WTC11 (cell line): Measurements from ENCODE around the gene DNAI1. TPM values are rescaled to one million over a fixed set of nuclear protein-coding genes. Genes with fewer than 3 reads are reported as not detected.

Source experiments
- AFF4 ChIP-seq: sonication (generic); formaldehyde crosslinking; IDR thresholded peaks from 2 replicates; pipeline ENCODE4 v1.8.1; 2023; ENCODE audit warnings: mild to moderate bottlenecking, missing genetic modification reagents, borderline replicate concordance
- CTCF ChIP-seq: fragments of 200-600 bp; IDR thresholded peaks from 2 replicates; pipeline ENCODE4 v1.8.0; 2022; ENCODE audit warnings: antibody characterized with exemption
- NFATC4 ChIP-seq: fragments of 250-450 bp; sonication (Bioruptor Pico); IDR thresholded peaks from 2 replicates; pipeline ENCODE4 v1.9.0; 2021; ENCODE audit warnings: mild to moderate bottlenecking
- PRDM15 ChIP-seq: sonication (generic); formaldehyde crosslinking; IDR thresholded peaks from 2 replicates; pipeline ENCODE4 v1.8.0; 2022; ENCODE audit warnings: missing genetic modification reagents
- TEAD1 ChIP-seq: sonication (generic); formaldehyde crosslinking; IDR thresholded peaks from 2 replicates; pipeline ENCODE4 v1.8.0; 2022; ENCODE audit warnings: mild to moderate bottlenecking, missing genetic modification reagents
- USF1 ChIP-seq: sonication (generic); formaldehyde crosslinking; IDR thresholded peaks from 2 replicates; pipeline ENCODE4 v1.8.0; 2022; ENCODE audit warnings: mild to moderate bottlenecking, missing genetic modification reagents
- ZNF232 ChIP-seq: sonication (generic); formaldehyde crosslinking; IDR thresholded peaks from 2 replicates; pipeline ENCODE4 v1.8.0; 2022; ENCODE audit warnings: mild to moderate bottlenecking, missing genetic modification reagents
- ZNF317 ChIP-seq: sonication (generic); formaldehyde crosslinking; IDR thresholded peaks from 2 replicates; pipeline ENCODE4 v1.8.1; 2023; ENCODE audit warnings: low read depth, mild to moderate bottlenecking, moderate library complexity, missing genetic modification reagents, borderline replicate concordance
- total RNA-seq: library from RNA; stranded (reverse); gene quantifications from 3 replicates; pipeline ENCODE4 v1.2.3, GENCODE V29; 2021
- TF ChIP-seq, protein P1 (sequence below): sonication (generic); formaldehyde crosslinking; IDR thresholded peaks from 2 replicates; pipeline ENCODE4 v1.8.0; 2023; ENCODE audit warnings: mild to moderate bottlenecking, missing genetic modification reagents
- TF ChIP-seq, protein P2 (sequence below): fragments of 250-450 bp; sonication (Bioruptor Pico); IDR thresholded peaks from 2 replicates; pipeline ENCODE4 v2.1.2; 2022; ENCODE audit warnings: mild to moderate bottlenecking, moderate library complexity

Gene DNAI1
- total RNA-seq, 1 experiment from 2014 or later, result 2.1 TPM

- TF ChIP-seq PRDM15 (CRISPR knock-in tag) (no peak), TEAD1 (no peak), USF1 (CRISPR knock-in tag) (no peak), CTCF (no peak), NFATC4 (CRISPR knock-in tag) (no peak), ZNF232 (no peak), ZNF317 (CRISPR knock-in tag) (no peak), AFF4 (CRISPR knock-in tag) (no peak)
- TF ChIP-seq, protein P1, sequence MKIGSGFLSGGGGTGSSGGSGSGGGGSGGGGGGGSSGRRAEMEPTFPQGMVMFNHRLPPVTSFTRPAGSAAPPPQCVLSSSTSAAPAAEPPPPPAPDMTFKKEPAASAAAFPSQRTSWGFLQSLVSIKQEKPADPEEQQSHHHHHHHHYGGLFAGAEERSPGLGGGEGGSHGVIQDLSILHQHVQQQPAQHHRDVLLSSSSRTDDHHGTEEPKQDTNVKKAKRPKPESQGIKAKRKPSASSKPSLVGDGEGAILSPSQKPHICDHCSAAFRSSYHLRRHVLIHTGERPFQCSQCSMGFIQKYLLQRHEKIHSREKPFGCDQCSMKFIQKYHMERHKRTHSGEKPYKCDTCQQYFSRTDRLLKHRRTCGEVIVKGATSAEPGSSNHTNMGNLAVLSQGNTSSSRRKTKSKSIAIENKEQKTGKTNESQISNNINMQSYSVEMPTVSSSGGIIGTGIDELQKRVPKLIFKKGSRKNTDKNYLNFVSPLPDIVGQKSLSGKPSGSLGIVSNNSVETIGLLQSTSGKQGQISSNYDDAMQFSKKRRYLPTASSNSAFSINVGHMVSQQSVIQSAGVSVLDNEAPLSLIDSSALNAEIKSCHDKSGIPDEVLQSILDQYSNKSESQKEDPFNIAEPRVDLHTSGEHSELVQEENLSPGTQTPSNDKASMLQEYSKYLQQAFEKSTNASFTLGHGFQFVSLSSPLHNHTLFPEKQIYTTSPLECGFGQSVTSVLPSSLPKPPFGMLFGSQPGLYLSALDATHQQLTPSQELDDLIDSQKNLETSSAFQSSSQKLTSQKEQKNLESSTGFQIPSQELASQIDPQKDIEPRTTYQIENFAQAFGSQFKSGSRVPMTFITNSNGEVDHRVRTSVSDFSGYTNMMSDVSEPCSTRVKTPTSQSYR (CRISPR knock-in tag), result no peak
- TF ChIP-seq, protein P2, sequence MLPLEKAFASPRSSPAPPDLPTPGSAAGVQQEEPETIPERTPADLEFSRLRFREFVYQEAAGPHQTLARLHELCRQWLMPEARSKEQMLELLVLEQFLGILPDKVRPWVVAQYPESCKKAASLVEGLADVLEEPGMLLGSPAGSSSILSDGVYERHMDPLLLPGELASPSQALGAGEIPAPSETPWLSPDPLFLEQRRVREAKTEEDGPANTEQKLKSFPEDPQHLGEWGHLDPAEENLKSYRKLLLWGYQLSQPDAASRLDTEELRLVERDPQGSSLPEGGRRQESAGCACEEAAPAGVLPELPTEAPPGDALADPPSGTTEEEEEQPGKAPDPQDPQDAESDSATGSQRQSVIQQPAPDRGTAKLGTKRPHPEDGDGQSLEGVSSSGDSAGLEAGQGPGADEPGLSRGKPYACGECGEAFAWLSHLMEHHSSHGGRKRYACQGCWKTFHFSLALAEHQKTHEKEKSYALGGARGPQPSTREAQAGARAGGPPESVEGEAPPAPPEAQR (CRISPR knock-in tag), result no peak
Measured at GRCh38 chr9:34503406-34503805, 44.8 kb downstream of the DNAI1 start (continued).
